ENCODE measurements around the gene TMTC2. TPM values are rescaled to one million over a fixed set of nuclear protein-coding genes. Genes with fewer than 3 reads are reported as not detected.

The TMTC2 gene
- total RNA-seq, 6 experiments from 2014 or later: 0.74 to 1.9 (median 0.96) TPM

- no peak overlapping the region for H3K27ac ChIP-seq
- no peak overlapping the region for H3K4me3 ChIP-seq
- no peaks in the 10 kb centered on the region for H3K4me1 ChIP-seq
- WGBS (ENCODE audit: insufficient coverage, low coverage, low lambda C conversion rate, missing lambda C conversion rate): 58% methylated on average over 7 of the region's 7 CpGs
- no peak for ATAC-seq
- TF ChIP-seq POLR2A (IDR thresholded peaks at IDR 0.05) (no peak), CTCF (IDR thresholded peaks at IDR 0.05) (no peak)
- no peak for DNase-seq
- H3K27me3 ChIP-seq: no peaks in the 10 kb centered on the region
- H3K36me3 ChIP-seq: no peaks in the 10 kb centered on the region
- H3K9me3 ChIP-seq: no peaks in the 10 kb centered on the region
- intact Hi-C loops (cut with DNase I): no loop called here
These were observed 22.8 kb upstream of the TMTC2 start for GRCh38 chr12:82663893-82664292.

GRCh38 chr12:82665142-82665923, 21.4 kb upstream of the TMTC2 start:
- H3K36me3 ChIP-seq: no peaks in the 10 kb centered on the region
- 62% methylated on average over 3 of the region's 3 CpGs for WGBS (ENCODE audit: insufficient coverage, low coverage, low lambda C conversion rate, missing lambda C conversion rate)
- TF ChIP-seq POLR2A (IDR thresholded peaks at IDR 0.05) (no peak), CTCF (IDR thresholded peaks at IDR 0.05) (no peak)
- H3K4me1 ChIP-seq: no peaks in the 10 kb centered on the region
- intact Hi-C loops (cut with DNase I): no loop called here
- DNase-seq: no peak
- no peak overlapping the region for H3K4me3 ChIP-seq
- H3K27me3 ChIP-seq: no peaks in the 10 kb centered on the region
- ATAC-seq: no peak
- H3K9me3 ChIP-seq: no peaks in the 10 kb centered on the region
- no peak overlapping the region for H3K27ac ChIP-seq

GRCh38 chr12:82666830-82667229, 19.9 kb upstream of the TMTC2 start:
- no peak for DNase-seq
- no peaks in the 10 kb centered on the region for H3K36me3 ChIP-seq
- WGBS (ENCODE audit: insufficient coverage, low coverage, low lambda C conversion rate, missing lambda C conversion rate): 43% methylated on average over 1 of the region's 1 CpG
- no peak overlapping the region for H3K4me3 ChIP-seq
- no peak for ATAC-seq
- H3K27ac ChIP-seq: no peak overlapping the region
- no peaks in the 10 kb centered on the region for H3K27me3 ChIP-seq
- no peaks in the 10 kb centered on the region for H3K4me1 ChIP-seq
- TF ChIP-seq POLR2A (IDR thresholded peaks at IDR 0.05) (no peak), CTCF (IDR thresholded peaks at IDR 0.05) (no peak)
- no peaks in the 10 kb centered on the region for H3K9me3 ChIP-seq
- intact Hi-C loops (cut with DNase I): no loop called here

- intact Hi-C loops (cut with DNase I): no loop called here
- ATAC-seq: no peak
- DNase-seq: no peak
These were observed 15.0 kb upstream of the TMTC2 start for GRCh38 chr12:82671673-82672195.

More at GRCh38 chr12:82671673-82672195, 15.0 kb upstream of the TMTC2 start:
- Histone ChIP-seq H3K36me3 (no peaks in the 10 kb centered on the region), H3K27ac (no peak overlapping the region), H3K4me3 (no peak overlapping the region), H3K4me1 (no peaks in the 10 kb centered on the region), H3K27me3 (no peaks in the 10 kb centered on the region), H3K9me3 (no peaks in the 10 kb centered on the region)
- 68% methylated on average over 4 of the region's 4 CpGs for WGBS (ENCODE audit: insufficient coverage, low coverage, low lambda C conversion rate, missing lambda C conversion rate)
- TF ChIP-seq POLR2A (IDR thresholded peaks at IDR 0.05) (no peak), CTCF (IDR thresholded peaks at IDR 0.05) (no peak)
